Measurements from ENCODE around the gene SRPK2.
"Not testable (repeated sequence)": the region's sequence is repeated elsewhere in the genome, so short reads cannot be mapped to it uniquely, and the experiment has no call there.

The SRPK2 gene

GRCh38 chr7:105206985-105207384 is 181.7 kb downstream of the SRPK2 start:
- peak; percentile 71 for FAIRE-seq
- DNase-seq (ENCODE audit: insufficient read length, low spot score) = no peak
- TF ChIP-seq PAX5 (IDR thresholded peaks at IDR 0.05; ENCODE audit: insufficient read depth, low read length, severe bottlenecking) (peak; percentile 21), POLR2AphosphoS5 (IDR thresholded peaks at IDR 0.05; ENCODE audit: low read depth, low read length) (no peak)

- no peak for TF ChIP-seq POLR2AphosphoS5 (IDR thresholded peaks at IDR 0.05; ENCODE audit: low read depth, low read length)
- no peak for FAIRE-seq
- DNase-seq (ENCODE audit: insufficient read length, low spot score) = no peak
Measured at GRCh38 chr7:105205592-105206237, 183.0 kb downstream of the SRPK2 start.

- peak; percentile 13 for FAIRE-seq
- no peak for DNase-seq (ENCODE audit: insufficient read length, low spot score)
- no peak for TF ChIP-seq SPI1 (IDR thresholded peaks at IDR 0.05; ENCODE audit: low read depth, low read length)
- no peak for TF ChIP-seq POLR2A (IDR thresholded peaks at IDR 0.05; ENCODE audit: low read depth, low read length)
- TF ChIP-seq TAF1 (IDR thresholded peaks at IDR 0.05; ENCODE audit: low read depth, low read length) = no peak
Measured at GRCh38 chr7:105204953-105205352, 183.8 kb downstream of the SRPK2 start.

GRCh38 chr7:105204520-105204919 is 184.2 kb downstream of the SRPK2 start:
- TF ChIP-seq TAF1 (IDR thresholded peaks at IDR 0.05; ENCODE audit: low read depth, low read length) (no peak), POLR2AphosphoS5 (IDR thresholded peaks at IDR 0.05; ENCODE audit: low read depth, low read length) (no peak), PAX5 (IDR thresholded peaks at IDR 0.05; ENCODE audit: insufficient read depth, low read length, severe bottlenecking) (no peak), SPI1 (IDR thresholded peaks at IDR 0.05; ENCODE audit: low read depth, low read length) (no peak), POU2F2 (IDR thresholded peaks at IDR 0.05; ENCODE audit: low read depth, low read length) (no peak), POLR2A (IDR thresholded peaks at IDR 0.05; ENCODE audit: low read depth, low read length) (no peak)
- FAIRE-seq (no peak), DNase-seq (ENCODE audit: insufficient read length, low spot score) (no peak)

DNA sequence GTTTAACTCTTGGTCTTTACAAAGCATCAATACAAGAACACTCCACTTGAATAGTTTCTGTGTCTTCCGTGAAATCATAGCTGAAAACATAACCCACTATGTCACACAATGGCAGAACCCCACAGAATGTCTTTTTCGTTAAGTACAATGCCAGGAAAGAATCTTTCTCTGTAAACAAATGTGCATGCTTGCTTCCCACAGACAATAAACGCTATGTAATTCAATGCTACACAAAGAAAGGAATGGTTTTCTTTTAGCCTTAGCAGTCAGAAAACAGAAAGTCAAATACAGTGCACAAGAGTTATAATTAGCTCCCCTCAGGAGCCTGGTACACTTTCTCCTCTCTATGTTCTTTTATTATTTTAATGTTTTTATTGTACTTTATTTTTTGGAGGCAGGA is 186.1 kb downstream of the SRPK2 start:
- DNase-seq (ENCODE audit: insufficient read length, low spot score) = no peak
- no peak for FAIRE-seq
- TF ChIP-seq TAF1 (IDR thresholded peaks at IDR 0.05; ENCODE audit: low read depth, low read length) = no peak
- TF ChIP-seq POLR2AphosphoS5 (IDR thresholded peaks at IDR 0.05; ENCODE audit: low read depth, low read length) = no peak
- TF ChIP-seq POLR2A (IDR thresholded peaks at IDR 0.05; ENCODE audit: low read depth, low read length) = no peak
- no peak for TF ChIP-seq PAX5 (IDR thresholded peaks at IDR 0.05; ENCODE audit: insufficient read depth, low read length, severe bottlenecking)
- TF ChIP-seq POU2F2 (IDR thresholded peaks at IDR 0.05; ENCODE audit: low read depth, low read length) = no peak
- no peak for TF ChIP-seq SPI1 (IDR thresholded peaks at IDR 0.05; ENCODE audit: low read depth, low read length)

- FAIRE-seq (no peak), DNase-seq (ENCODE audit: insufficient read length, low spot score) (no peak)
- no peak for TF ChIP-seq SPI1 (IDR thresholded peaks at IDR 0.05; ENCODE audit: low read depth, low read length)
- TF ChIP-seq TAF1 (IDR thresholded peaks at IDR 0.05; ENCODE audit: low read depth, low read length) = no peak
- no peak for TF ChIP-seq POLR2A (IDR thresholded peaks at IDR 0.05; ENCODE audit: low read depth, low read length)
- TF ChIP-seq POU2F2 (IDR thresholded peaks at IDR 0.05; ENCODE audit: low read depth, low read length) = no peak
- TF ChIP-seq PAX5 (IDR thresholded peaks at IDR 0.05; ENCODE audit: insufficient read depth, low read length, severe bottlenecking) = no peak
- no peak for TF ChIP-seq POLR2AphosphoS5 (IDR thresholded peaks at IDR 0.05; ENCODE audit: low read depth, low read length)
Measured at GRCh38 chr7:105199386-105199785, 189.3 kb downstream of the SRPK2 start.

GRCh38 chr7:105198223-105198622 is 190.5 kb downstream of the SRPK2 start:
- TF ChIP-seq SPI1 (IDR thresholded peaks at IDR 0.05; ENCODE audit: low read depth, low read length) = no peak
- TF ChIP-seq PAX5 (IDR thresholded peaks at IDR 0.05; ENCODE audit: insufficient read depth, low read length, severe bottlenecking) = no peak
- no peak for TF ChIP-seq TAF1 (IDR thresholded peaks at IDR 0.05; ENCODE audit: low read depth, low read length)
- no peak for TF ChIP-seq POLR2AphosphoS5 (IDR thresholded peaks at IDR 0.05; ENCODE audit: low read depth, low read length)
- TF ChIP-seq POLR2A (IDR thresholded peaks at IDR 0.05; ENCODE audit: low read depth, low read length) = no peak
- no peak for TF ChIP-seq POU2F2 (IDR thresholded peaks at IDR 0.05; ENCODE audit: low read depth, low read length)
- FAIRE-seq (no peak), DNase-seq (ENCODE audit: insufficient read length, low spot score) (no peak)

DNA sequence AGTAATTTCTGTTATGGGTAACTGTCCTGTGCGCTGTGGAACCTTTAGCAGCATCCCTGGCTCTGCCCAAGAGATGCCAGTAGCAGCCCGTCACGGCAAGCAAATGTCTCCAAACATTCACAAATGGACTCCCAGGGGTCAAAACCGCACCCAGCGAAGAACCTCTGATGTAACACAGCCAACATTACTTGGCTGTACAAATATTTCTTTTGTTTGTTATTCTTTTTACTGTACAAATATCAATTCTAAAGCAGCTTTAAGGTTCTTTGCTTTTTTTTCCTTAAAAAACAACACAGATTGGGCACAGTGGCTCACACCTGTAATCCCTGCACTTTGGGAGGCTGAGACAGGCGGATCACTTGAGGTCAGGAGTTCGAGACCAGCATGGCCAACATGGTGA is 192.2 kb downstream of the SRPK2 start:
- no peak for FAIRE-seq
- no peak for DNase-seq (ENCODE audit: insufficient read length, low spot score)
- TF ChIP-seq SPI1 (IDR thresholded peaks at IDR 0.05; ENCODE audit: low read depth, low read length) (no peak), POLR2A (IDR thresholded peaks at IDR 0.05; ENCODE audit: low read depth, low read length) (no peak), POU2F2 (IDR thresholded peaks at IDR 0.05; ENCODE audit: low read depth, low read length) (no peak), POLR2AphosphoS5 (IDR thresholded peaks at IDR 0.05; ENCODE audit: low read depth, low read length) (no peak), PAX5 (IDR thresholded peaks at IDR 0.05; ENCODE audit: insufficient read depth, low read length, severe bottlenecking) (no peak), TAF1 (IDR thresholded peaks at IDR 0.05; ENCODE audit: low read depth, low read length) (no peak)

GRCh38 chr7:105195891-105196290 is 192.8 kb downstream of the SRPK2 start:
- no peak for TF ChIP-seq PAX5 (IDR thresholded peaks at IDR 0.05; ENCODE audit: insufficient read depth, low read length, severe bottlenecking)
- TF ChIP-seq POLR2AphosphoS5 (IDR thresholded peaks at IDR 0.05; ENCODE audit: low read depth, low read length) = no peak
- TF ChIP-seq TAF1 (IDR thresholded peaks at IDR 0.05; ENCODE audit: low read depth, low read length) = no peak
- no peak for TF ChIP-seq POU2F2 (IDR thresholded peaks at IDR 0.05; ENCODE audit: low read depth, low read length)
- TF ChIP-seq POLR2A (IDR thresholded peaks at IDR 0.05; ENCODE audit: low read depth, low read length) = no peak
- no peak for TF ChIP-seq SPI1 (IDR thresholded peaks at IDR 0.05; ENCODE audit: low read depth, low read length)
- DNase-seq (ENCODE audit: insufficient read length, low spot score) = no peak
- FAIRE-seq = no peak

GRCh38 chr7:105194959-105195358 is 193.8 kb downstream of the SRPK2 start:
- FAIRE-seq = not testable (repeated sequence)

DNA sequence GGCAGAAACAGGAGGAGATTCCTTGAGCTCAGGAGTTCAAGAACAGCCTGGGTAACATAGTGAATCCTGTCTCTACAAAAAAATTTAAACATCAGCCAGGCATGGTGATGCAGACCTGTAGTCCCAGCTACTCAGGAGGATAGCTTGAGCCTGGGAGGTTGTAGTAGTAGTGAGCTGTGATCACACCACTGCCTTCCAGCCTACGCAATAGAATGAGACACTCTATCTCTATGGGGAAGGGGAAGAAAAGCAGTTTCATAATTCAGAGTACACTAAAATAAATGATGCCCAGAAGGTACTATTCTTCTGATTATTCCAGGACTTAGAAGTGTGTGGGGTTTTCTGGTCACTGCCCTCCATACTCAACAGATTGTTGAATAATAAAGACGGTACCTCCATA is 197.4 kb downstream of the SRPK2 start:
- TF ChIP-seq POU2F2 (IDR thresholded peaks at IDR 0.05; ENCODE audit: low read depth, low read length) = no peak
- no peak for TF ChIP-seq POLR2AphosphoS5 (IDR thresholded peaks at IDR 0.05; ENCODE audit: low read depth, low read length)
- TF ChIP-seq TAF1 (IDR thresholded peaks at IDR 0.05; ENCODE audit: low read depth, low read length) = no peak
- TF ChIP-seq POLR2A (IDR thresholded peaks at IDR 0.05; ENCODE audit: low read depth, low read length) = no peak
- no peak for TF ChIP-seq SPI1 (IDR thresholded peaks at IDR 0.05; ENCODE audit: low read depth, low read length)
- no peak for TF ChIP-seq PAX5 (IDR thresholded peaks at IDR 0.05; ENCODE audit: insufficient read depth, low read length, severe bottlenecking)
- FAIRE-seq (no peak), DNase-seq (ENCODE audit: insufficient read length, low spot score) (no peak)

More at GRCh38 chr7:105194959-105195358, 193.8 kb downstream of the SRPK2 start:
- DNase-seq (ENCODE audit: insufficient read length, low spot score) = not testable (repeated sequence)
